GM19438 (cell line): ENCODE measurements around the gene SIRPB2.
"Not testable (repeated sequence)": the region's sequence is repeated elsewhere in the genome, so short reads cannot be mapped to it uniquely, and the experiment has no call there.

ENCODE experiments used
- ATAC-seq: cut with Tn5 transposase; IDR thresholded peaks from one replicate; pipeline ENCODE4 v1.9.1; 2021; ENCODE audit warnings: low read depth; ENCODE audit not compliant: unreplicated experiment

The SIRPB2 gene

DNA sequence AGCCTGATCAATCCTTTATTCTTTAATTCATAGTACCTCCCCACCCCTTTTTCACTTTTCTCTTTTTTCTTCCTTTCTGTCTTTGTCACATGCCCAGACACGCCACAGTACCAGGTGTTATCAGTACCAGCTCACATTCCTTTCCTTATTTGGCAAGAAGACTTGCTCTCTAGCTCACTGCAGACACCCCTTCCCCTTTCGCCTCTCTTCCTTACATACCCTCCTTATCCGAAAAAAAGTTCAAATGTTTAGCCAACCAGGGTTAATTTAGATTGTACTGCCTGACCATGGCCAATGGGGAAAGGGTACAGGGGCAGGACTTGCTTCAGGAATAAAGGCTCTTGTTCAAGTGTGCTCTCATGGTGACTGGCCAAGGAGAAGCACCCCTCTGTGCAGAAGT is 9.3 kb upstream of the SIRPB2 start:
- no peak for ATAC-seq

- no peak for ATAC-seq
Observed at GRCh38 chr20:1499528-1500420, 8.6 kb upstream of the SIRPB2 start.

DNA sequence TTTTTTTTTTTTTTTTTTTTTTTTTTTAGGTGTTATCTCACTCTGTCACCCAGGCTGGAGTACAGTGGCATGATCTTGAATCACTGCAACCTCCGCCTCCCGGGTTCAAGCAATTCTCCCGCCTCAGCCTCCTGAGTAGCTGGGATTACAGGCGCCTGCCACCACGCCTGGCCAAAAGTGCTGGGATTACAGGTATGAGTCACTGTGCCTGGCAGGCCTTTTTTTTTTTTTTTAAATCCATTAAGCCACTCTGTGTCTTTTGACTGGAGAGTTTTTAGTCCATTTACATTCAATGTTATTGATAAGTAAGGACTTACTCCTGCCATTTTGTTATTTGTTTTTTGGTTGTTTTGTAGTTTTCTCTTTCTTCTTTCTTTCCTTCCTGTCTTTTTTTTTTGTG is 6.2 kb upstream of the SIRPB2 start:
- not testable (repeated sequence) for ATAC-seq

- no peak for ATAC-seq
Observed at GRCh38 chr20:1496930-1497329, 5.7 kb upstream of the SIRPB2 start.

- ATAC-seq: no peak
Observed at GRCh38 chr20:1494436-1494835, 3.2 kb upstream of the SIRPB2 start.

- no peak for ATAC-seq
Observed at GRCh38 chr20:1493536-1493935, 2.3 kb upstream of the SIRPB2 start.

DNA sequence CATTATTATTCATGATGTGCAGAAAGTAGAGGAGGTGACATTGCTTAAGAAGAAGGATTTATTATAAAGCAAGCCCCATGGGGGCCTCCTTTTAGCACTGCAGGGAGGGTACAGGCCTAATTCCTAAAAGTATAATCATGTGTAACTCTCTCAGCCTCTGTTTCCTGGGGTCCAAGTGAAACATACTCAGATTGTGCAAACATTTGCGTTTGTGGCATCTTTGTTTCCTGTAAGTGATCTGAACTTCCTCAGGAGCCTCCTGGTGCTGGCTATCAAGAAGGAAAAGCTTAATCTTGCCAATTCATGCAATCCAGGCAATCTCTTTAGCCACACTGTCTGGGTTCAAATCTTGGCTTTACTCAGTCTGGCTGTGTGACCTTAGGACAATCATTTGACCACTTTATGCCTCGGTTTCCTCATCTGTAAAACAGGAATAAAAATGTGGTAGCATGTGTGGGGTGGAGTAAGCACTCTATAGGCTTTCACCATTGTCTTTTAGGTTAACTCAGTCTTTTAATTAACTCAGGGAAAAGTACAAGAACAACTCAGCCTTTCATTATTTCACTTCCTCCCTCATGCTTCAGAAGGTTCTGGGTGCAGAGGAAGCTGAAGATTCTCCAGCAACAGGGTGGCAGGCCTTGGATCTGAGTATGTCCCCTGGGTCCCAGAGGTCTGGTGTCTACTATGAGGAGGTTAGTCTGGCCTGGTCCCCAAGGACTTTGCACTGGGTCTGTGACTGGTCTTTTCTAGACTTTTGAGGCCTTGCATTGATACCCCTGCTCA is 831 bp upstream of the SIRPB2 start:
- no peak for ATAC-seq

GRCh38 chr20:1490643-1491195 is 501 bp downstream of the SIRPB2 start:
- ATAC-seq: no peak

DNA sequence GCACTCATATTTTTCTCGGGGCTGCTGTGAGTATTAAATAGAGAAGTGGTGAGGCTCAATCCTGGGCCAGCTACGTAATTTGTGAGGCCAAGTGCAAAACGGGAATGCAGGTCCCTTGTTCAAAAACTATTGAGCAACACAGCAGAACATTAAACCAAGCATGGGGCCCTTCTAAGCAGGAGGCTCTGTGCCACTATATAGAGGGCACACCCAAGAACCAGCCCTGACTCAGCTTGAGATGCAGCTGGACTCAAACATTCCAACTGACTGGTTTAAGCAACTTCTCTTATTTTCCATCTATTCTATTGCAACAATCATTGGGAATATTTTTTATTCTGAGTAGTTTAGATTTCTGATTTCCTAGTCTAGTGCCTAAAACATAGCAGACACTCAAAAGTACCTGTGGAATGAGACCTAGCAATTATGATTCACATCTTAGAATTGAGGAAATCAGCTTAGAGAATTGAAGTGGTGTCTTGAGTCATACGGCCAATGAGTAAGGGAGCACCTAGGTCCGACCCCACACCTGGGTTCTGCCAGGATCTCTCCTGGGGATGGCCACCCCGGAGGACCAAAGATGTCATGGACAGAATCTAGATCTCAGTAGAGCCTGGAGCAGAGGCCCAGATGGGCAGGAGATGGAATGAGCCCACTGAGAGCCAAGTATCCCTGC is 1.3 kb downstream of the SIRPB2 start:
- ATAC-seq: no peak

DNA sequence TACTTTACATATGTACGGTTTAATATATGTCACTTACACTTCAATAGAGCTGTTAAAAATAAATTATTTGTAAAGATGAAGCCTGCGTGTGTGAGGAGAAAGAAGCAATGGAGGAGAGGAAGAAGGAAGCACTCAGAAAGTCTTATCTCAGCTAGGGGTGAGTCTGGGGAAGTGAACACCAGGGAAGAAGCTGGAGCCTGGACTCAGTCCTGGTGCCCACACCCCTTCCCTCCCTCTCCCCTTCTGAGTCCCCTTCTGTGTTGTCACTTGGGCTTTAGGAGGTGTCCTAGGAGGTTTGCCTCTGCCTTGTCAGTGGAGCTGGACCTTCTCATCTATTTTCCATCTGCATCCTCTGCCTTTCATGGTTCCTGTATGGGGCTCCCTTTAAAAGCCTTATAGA is 1.9 kb downstream of the SIRPB2 start:
- ATAC-seq: no peak

- no peak for ATAC-seq
Observed at GRCh38 chr20:1486566-1486965, 4.7 kb downstream of the SIRPB2 start.

- no peak for ATAC-seq
Observed at GRCh38 chr20:1484438-1485116, 6.6 kb downstream of the SIRPB2 start.

- ATAC-seq: no peak
Observed at GRCh38 chr20:1479831-1480595, 11.2 kb downstream of the SIRPB2 start.

DNA sequence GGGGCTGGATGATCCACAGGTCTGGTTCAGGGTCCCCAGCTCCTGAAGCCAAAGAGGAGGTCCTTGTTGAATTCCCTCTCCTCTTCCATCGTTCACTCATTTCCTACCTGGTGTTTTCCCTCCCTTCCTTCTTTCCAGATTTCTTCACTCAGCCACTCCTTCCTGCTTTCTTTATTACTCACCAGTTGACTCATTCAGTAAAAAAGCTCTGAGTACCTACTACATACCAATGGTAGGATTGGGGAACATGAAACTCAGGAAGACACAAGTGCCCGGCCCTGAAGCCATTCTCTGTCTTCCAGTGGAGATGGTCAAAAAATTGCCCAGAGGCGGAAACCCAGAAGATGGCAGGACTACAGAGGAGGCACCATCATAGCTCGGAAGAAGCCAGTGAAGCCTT is 12.7 kb downstream of the SIRPB2 start:
- ATAC-seq: no peak

- no peak for ATAC-seq
Observed at GRCh38 chr20:1477896-1478490, 13.2 kb downstream of the SIRPB2 start.

GRCh38 chr20:1474817-1475603 is 16.2 kb downstream of the SIRPB2 start:
- no peak for ATAC-seq

GRCh38 chr20:1474325-1474724 is 16.9 kb downstream of the SIRPB2 start:
- no peak for ATAC-seq
